H1 (cell line): Measurements from ENCODE around the gene NUAK1. TPM values are rescaled to one million over a fixed set of nuclear protein-coding genes. Genes with fewer than 3 reads are reported as not detected.

Experiments used
- ASH2L ChIP-seq: fragments of 200-600, 300-600 bp; sonication (generic); IDR thresholded peaks from one replicate; pipeline ENCODE4 v1.7.1; 2017; ENCODE audit warnings: low read length
- CTBP2 ChIP-seq: IDR thresholded peaks from 2 replicates; pipeline ENCODE4 v1.7.0; 2011; ENCODE audit warnings: borderline replicate concordance, mild to moderate bottlenecking, moderate library complexity, mixed read lengths, low read length; ENCODE audit not compliant: insufficient read depth, insufficient read length
- EP300 ChIP-seq, 2 experiments: IDR thresholded peaks; 1 replicate in 1 of 2; 2 replicates in 1 of 2; pipeline ENCODE4 v1.6.1; 2011 to 2012; ENCODE audit warnings: low read depth in 2 of 2, low read length in 2 of 2, mild to moderate bottlenecking in 2 of 2, borderline replicate concordance in 1 of 2, inconsistent platforms in 1 of 2, moderate library complexity in 1 of 2
- MAFK ChIP-seq: IDR thresholded peaks from 2 replicates; pipeline ENCODE4 v1.6.1; 2012; ENCODE audit warnings: low read depth, mild to moderate bottlenecking, improper control_type of control experiment, low read length
- PHF8 ChIP-seq: fragments of 200-600 bp; sonication (generic); conservative IDR thresholded peaks from 2 replicates; pipeline ENCODE4 v1.7.1; 2012; ENCODE audit warnings: low read depth, mild to moderate bottlenecking, inconsistent platforms, low read length, moderate library complexity
- RFX5 ChIP-seq: IDR thresholded peaks from 2 replicates; pipeline ENCODE4 v1.6.1; 2011; ENCODE audit warnings: low read depth, low read length, improper control_type of control experiment, borderline replicate concordance
- RNF2 ChIP-seq: fragments of 200-900, 300-1000 bp; sonication (generic); IDR thresholded peaks from 2 replicates; pipeline ENCODE4 v1.7.1; 2016; ENCODE audit warnings: borderline replicate concordance, low read depth, mild to moderate bottlenecking, antibody characterized with exemption, low read length; ENCODE audit not compliant: poor library complexity, severe bottlenecking; ENCODE audit errors: missing control alignments
- SIN3A ChIP-seq, 2 experiments: IDR thresholded peaks in 1 of 2; conservative IDR thresholded peaks in 1 of 2; 2 replicates each; pipeline ENCODE4 v1.6.1; 2011 to 2012; ENCODE audit warnings: low read length in 2 of 2, improper control_type of control experiment in 1 of 2, low read depth in 1 of 2, mild to moderate bottlenecking in 1 of 2
- SP4 ChIP-seq: IDR thresholded peaks from 2 replicates; pipeline ENCODE4 v1.6.1; 2012; ENCODE audit warnings: low read length, inconsistent platforms
- TCF12 ChIP-seq: IDR thresholded peaks from 2 replicates; pipeline ENCODE4 v1.6.1; 2011; ENCODE audit warnings: low read depth, mild to moderate bottlenecking, low read length
- polyA plus RNA-seq, 7 experiments: library from polyadenylated mRNA; depleted of rRNA in 3 of 7; stranded (reverse) in 5 of 7; unstranded in 2 of 7; fragments of >200 nt in 5 of 7; fragments of 200-250 nt in 2 of 7; gene quantifications; 1 replicate in 5 of 7; 2 replicates in 1 of 7; 4 replicates in 1 of 7; pipeline versions ENCODE4 v1.2.1 to v1.2.3, GENCODE V29; 2011 to 2013; ENCODE audit warnings: missing spikeins in 2 of 7, mixed read lengths in 2 of 7
- total RNA-seq: library from RNA; stranded (reverse); fragmentation: NEBNext Ultra II Directional; extraction: Animal tissue kit (Norgen Biotek cat#: 25700); gene quantifications from 2 replicates; pipeline ENCODE4 v1.2.1, GENCODE V29; 2021
- TF ChIP-seq, protein P1 (sequence below): fragments of 300-600 bp; sonication (generic); IDR thresholded peaks from 2 replicates; pipeline ENCODE4 v1.7.1; 2012; ENCODE audit warnings: low read length, moderate library complexity, mild to moderate bottlenecking, inconsistent platforms; ENCODE audit not compliant: insufficient replicate concordance

The NUAK1 gene
- total and polyA plus RNA-seq, 2 of the 8 experiments (the other 6 are each of a cell fraction or from before 2014, with no cell fraction given): 6.7 to 18.2 TPM

DNA sequence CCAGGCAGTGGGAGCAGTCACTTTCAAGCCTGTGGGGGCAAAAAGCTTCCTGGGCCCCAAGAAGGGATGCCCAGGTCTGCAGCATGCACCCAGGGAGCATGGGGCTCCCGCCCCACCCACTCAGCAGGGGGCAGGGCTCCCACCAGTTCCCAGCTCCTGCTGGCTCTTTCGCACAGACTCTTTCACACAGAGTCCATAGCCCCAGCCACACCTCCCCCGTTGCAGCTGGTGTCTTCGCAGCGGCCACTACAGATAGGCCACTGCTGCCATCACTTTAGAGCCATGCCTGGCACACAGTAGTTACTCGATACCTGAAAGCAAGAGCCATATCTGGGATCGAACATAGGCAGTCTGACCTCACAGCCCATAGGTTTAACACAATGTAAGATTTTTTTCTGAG, 98.2 kb downstream of the NUAK1 start (continued):
- TF ChIP-seq, protein P1, sequence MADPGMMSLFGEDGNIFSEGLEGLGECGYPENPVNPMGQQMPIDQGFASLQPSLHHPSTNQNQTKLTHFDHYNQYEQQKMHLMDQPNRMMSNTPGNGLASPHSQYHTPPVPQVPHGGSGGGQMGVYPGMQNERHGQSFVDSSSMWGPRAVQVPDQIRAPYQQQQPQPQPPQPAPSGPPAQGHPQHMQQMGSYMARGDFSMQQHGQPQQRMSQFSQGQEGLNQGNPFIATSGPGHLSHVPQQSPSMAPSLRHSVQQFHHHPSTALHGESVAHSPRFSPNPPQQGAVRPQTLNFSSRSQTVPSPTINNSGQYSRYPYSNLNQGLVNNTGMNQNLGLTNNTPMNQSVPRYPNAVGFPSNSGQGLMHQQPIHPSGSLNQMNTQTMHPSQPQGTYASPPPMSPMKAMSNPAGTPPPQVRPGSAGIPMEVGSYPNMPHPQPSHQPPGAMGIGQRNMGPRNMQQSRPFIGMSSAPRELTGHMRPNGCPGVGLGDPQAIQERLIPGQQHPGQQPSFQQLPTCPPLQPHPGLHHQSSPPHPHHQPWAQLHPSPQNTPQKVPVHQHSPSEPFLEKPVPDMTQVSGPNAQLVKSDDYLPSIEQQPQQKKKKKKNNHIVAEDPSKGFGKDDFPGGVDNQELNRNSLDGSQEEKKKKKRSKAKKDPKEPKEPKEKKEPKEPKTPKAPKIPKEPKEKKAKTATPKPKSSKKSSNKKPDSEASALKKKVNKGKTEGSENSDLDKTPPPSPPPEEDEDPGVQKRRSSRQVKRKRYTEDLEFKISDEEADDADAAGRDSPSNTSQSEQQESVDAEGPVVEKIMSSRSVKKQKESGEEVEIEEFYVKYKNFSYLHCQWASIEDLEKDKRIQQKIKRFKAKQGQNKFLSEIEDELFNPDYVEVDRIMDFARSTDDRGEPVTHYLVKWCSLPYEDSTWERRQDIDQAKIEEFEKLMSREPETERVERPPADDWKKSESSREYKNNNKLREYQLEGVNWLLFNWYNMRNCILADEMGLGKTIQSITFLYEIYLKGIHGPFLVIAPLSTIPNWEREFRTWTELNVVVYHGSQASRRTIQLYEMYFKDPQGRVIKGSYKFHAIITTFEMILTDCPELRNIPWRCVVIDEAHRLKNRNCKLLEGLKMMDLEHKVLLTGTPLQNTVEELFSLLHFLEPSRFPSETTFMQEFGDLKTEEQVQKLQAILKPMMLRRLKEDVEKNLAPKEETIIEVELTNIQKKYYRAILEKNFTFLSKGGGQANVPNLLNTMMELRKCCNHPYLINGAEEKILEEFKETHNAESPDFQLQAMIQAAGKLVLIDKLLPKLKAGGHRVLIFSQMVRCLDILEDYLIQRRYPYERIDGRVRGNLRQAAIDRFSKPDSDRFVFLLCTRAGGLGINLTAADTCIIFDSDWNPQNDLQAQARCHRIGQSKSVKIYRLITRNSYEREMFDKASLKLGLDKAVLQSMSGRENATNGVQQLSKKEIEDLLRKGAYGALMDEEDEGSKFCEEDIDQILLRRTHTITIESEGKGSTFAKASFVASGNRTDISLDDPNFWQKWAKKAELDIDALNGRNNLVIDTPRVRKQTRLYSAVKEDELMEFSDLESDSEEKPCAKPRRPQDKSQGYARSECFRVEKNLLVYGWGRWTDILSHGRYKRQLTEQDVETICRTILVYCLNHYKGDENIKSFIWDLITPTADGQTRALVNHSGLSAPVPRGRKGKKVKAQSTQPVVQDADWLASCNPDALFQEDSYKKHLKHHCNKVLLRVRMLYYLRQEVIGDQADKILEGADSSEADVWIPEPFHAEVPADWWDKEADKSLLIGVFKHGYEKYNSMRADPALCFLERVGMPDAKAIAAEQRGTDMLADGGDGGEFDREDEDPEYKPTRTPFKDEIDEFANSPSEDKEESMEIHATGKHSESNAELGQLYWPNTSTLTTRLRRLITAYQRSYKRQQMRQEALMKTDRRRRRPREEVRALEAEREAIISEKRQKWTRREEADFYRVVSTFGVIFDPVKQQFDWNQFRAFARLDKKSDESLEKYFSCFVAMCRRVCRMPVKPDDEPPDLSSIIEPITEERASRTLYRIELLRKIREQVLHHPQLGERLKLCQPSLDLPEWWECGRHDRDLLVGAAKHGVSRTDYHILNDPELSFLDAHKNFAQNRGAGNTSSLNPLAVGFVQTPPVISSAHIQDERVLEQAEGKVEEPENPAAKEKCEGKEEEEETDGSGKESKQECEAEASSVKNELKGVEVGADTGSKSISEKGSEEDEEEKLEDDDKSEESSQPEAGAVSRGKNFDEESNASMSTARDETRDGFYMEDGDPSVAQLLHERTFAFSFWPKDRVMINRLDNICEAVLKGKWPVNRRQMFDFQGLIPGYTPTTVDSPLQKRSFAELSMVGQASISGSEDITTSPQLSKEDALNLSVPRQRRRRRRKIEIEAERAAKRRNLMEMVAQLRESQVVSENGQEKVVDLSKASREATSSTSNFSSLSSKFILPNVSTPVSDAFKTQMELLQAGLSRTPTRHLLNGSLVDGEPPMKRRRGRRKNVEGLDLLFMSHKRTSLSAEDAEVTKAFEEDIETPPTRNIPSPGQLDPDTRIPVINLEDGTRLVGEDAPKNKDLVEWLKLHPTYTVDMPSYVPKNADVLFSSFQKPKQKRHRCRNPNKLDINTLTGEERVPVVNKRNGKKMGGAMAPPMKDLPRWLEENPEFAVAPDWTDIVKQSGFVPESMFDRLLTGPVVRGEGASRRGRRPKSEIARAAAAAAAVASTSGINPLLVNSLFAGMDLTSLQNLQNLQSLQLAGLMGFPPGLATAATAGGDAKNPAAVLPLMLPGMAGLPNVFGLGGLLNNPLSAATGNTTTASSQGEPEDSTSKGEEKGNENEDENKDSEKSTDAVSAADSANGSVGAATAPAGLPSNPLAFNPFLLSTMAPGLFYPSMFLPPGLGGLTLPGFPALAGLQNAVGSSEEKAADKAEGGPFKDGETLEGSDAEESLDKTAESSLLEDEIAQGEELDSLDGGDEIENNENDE: no peak
- TF ChIP-seq EP300 (IDR thresholded peaks at IDR 0.05; ENCODE audit: borderline replicate concordance in 1 of 2, low read depth in 2 of 2, low read length in 2 of 2) (no peak), SIN3A (conservative IDR thresholded peaks at IDR 0.05 in 1 of 2, IDR thresholded peaks at IDR 0.05 in 1 of 2; ENCODE audit: low read depth in 1 of 2, low read length in 2 of 2) (no peak), MAFK (no peak), SP4 (no peak), RNF2 (no peak), ASH2L (no peak), CTBP2 (no peak), TCF12 (no peak), PHF8 (no peak), RFX5 (no peak)
